H9 (cell line): ENCODE data around the gene SEMA3A. TPM values are rescaled to one million over a fixed set of nuclear protein-coding genes. Genes with fewer than 3 reads are reported as not detected.

ENCODE experiments used
- DNase-seq: peaks from one replicate; pipeline ENCODE4 v3.0.0-alpha.2; 2017
- H2AFZ ChIP-seq: one replicate; pipeline ENCODE4 v1.6.1; 2013; ENCODE audit warnings: mild to moderate bottlenecking, low read length, control low read depth, moderate library complexity
- H2AK5ac ChIP-seq: 2 replicates; pipeline ENCODE4 v1.6.1; 2013; ENCODE audit warnings: low read length, control low read depth, mixed read lengths; ENCODE audit not compliant: insufficient read length
- H2BK120ac ChIP-seq: one replicate; pipeline ENCODE4 v1.6.1; 2013; ENCODE audit warnings: low read depth, mild to moderate bottlenecking, low read length, control low read depth, inconsistent platforms; ENCODE audit not compliant: poor library complexity, severe bottlenecking
- H2BK12ac ChIP-seq: 2 replicates; pipeline ENCODE4 v1.6.1; 2013; ENCODE audit warnings: low read length, control low read depth, mixed read lengths, low read depth; ENCODE audit not compliant: insufficient read length
- H2BK15ac ChIP-seq: 2 replicates; pipeline ENCODE4 v1.6.1; 2013; ENCODE audit warnings: low read depth, low read length, control low read depth
- H2BK20ac ChIP-seq: one replicate; pipeline ENCODE4 v1.6.1; 2013; ENCODE audit warnings: low read depth, mild to moderate bottlenecking, low read length, control low read depth, inconsistent platforms; ENCODE audit not compliant: poor library complexity, severe bottlenecking
- H2BK5ac ChIP-seq: 2 replicates; pipeline ENCODE4 v1.6.1; 2013; ENCODE audit warnings: low read length, control low read depth, mixed read lengths; ENCODE audit not compliant: insufficient read length
- H3K14ac ChIP-seq: 2 replicates; pipeline ENCODE4 v1.6.1; 2013; ENCODE audit warnings: low read length, control low read depth; ENCODE audit not compliant: insufficient read depth
- H3K18ac ChIP-seq: 2 replicates; pipeline ENCODE4 v1.6.1; 2013; ENCODE audit warnings: low read depth, mild to moderate bottlenecking, mixed read lengths, low read length, control low read depth; ENCODE audit not compliant: insufficient read length
- H3K23ac ChIP-seq: 2 replicates; pipeline ENCODE4 v1.6.1; 2013; ENCODE audit warnings: low read length, control low read depth, mixed read lengths, low read depth; ENCODE audit not compliant: insufficient read length
- H3K23me2 ChIP-seq: 2 replicates; pipeline ENCODE4 v1.6.1; 2013; ENCODE audit warnings: low read depth, mild to moderate bottlenecking, mixed read lengths, low read length, control low read depth; ENCODE audit not compliant: insufficient read length, poor library complexity, severe bottlenecking
- H3K27ac ChIP-seq: 2 replicates; pipeline ENCODE4 v1.5.1; 2013; ENCODE audit warnings: low read length, control low read depth, mixed read lengths, low read depth; ENCODE audit not compliant: insufficient read length
- H3K27me3 ChIP-seq: 2 replicates; pipeline ENCODE4 v1.6.1; 2013; ENCODE audit warnings: low read length, control low read depth, inconsistent platforms; ENCODE audit not compliant: insufficient read depth
- H3K4ac ChIP-seq: 2 replicates; pipeline ENCODE4 v1.6.1; 2013; ENCODE audit warnings: low read depth, mild to moderate bottlenecking, control low read depth, inconsistent platforms, low read length, moderate library complexity
- H3K4me1 ChIP-seq: 2 replicates; pipeline ENCODE4 v1.6.1; 2013; ENCODE audit warnings: low read length, control low read depth, inconsistent platforms; ENCODE audit not compliant: insufficient read depth
- H3K4me2 ChIP-seq: 2 replicates; pipeline ENCODE4 v1.6.1; 2013; ENCODE audit warnings: low read length, control low read depth, mixed read lengths; ENCODE audit not compliant: insufficient read length, insufficient read depth
- H3K56ac ChIP-seq: 2 replicates; pipeline ENCODE4 v1.6.1; 2013; ENCODE audit warnings: low read depth, mild to moderate bottlenecking, mixed read lengths, low read length, control low read depth; ENCODE audit not compliant: insufficient read length
- H3K79me1 ChIP-seq: 2 replicates; pipeline ENCODE4 v1.6.1; 2013; ENCODE audit warnings: low read depth, mild to moderate bottlenecking, moderate library complexity, low read length, control low read depth, inconsistent platforms; ENCODE audit not compliant: insufficient read depth, poor library complexity, severe bottlenecking
- H3K79me2 ChIP-seq: 2 replicates; pipeline ENCODE4 v1.6.1; 2013; ENCODE audit warnings: low read length, control low read depth, inconsistent platforms; ENCODE audit not compliant: insufficient read depth
- H3K9ac ChIP-seq: 2 replicates; pipeline ENCODE4 v1.6.1; 2013; ENCODE audit warnings: low read length, control low read depth, mixed read lengths; ENCODE audit not compliant: insufficient read length; ENCODE audit errors: extremely low read depth
- H3K9me3 ChIP-seq: one replicate; pipeline ENCODE4 v1.6.1; 2013; ENCODE audit warnings: low read depth, low read length, inconsistent platforms; ENCODE audit not compliant: control insufficient read depth
- H3T11ph ChIP-seq: one replicate; pipeline ENCODE4 v1.6.1; 2013; ENCODE audit warnings: mild to moderate bottlenecking, low read length, control low read depth, inconsistent platforms
- H4K20me1 ChIP-seq: one replicate; pipeline ENCODE4 v1.6.1; 2013; ENCODE audit not compliant: control insufficient read depth, insufficient read length, insufficient read depth
- H4K5ac ChIP-seq: 2 replicates; pipeline ENCODE4 v1.6.1; 2013; ENCODE audit warnings: low read depth, mild to moderate bottlenecking, mixed read lengths, low read length, control low read depth; ENCODE audit not compliant: insufficient read length
- H4K8ac ChIP-seq: replicated peaks from 2 replicates; pipeline ENCODE4 v1.6.1; 2013; ENCODE audit warnings: low read length, control low read depth, mixed read lengths, low read depth; ENCODE audit not compliant: insufficient read length
- H4K91ac ChIP-seq: 2 replicates; pipeline ENCODE4 v1.6.1; 2013; ENCODE audit warnings: low read depth, mild to moderate bottlenecking, moderate library complexity, mixed read lengths, low read length, control low read depth; ENCODE audit not compliant: insufficient read length
- H3K27ac Mint-ChIP-seq, 3 experiments: 2 replicates in 2 of 3; 3 replicates in 1 of 3; pipeline ENCODE4 v1.8.0; 2020 to 2021; ENCODE audit warnings: mixed read lengths in 3 of 3, mild to moderate bottlenecking in 1 of 3, moderate library complexity in 1 of 3
- H3K27me3 Mint-ChIP-seq: 2 replicates; pipeline ENCODE4 v1.8.0; 2021; ENCODE audit warnings: low read depth, mild to moderate bottlenecking, moderate library complexity, mixed read lengths
- H3K36me3 Mint-ChIP-seq, 3 experiments: 2 replicates in 2 of 3; 3 replicates in 1 of 3; pipeline ENCODE4 v1.8.0; 2020 to 2021; ENCODE audit warnings: low read depth in 3 of 3, mixed read lengths in 3 of 3; ENCODE audit not compliant: insufficient read depth in 1 of 3
- H3K4me1 Mint-ChIP-seq, 2 experiments: 2 replicates each; pipeline ENCODE4 v1.8.0; 2020; ENCODE audit warnings: mixed read lengths in 2 of 2
- H3K4me3 Mint-ChIP-seq, 2 experiments: 2 replicates in 1 of 2; 3 replicates in 1 of 2; pipeline ENCODE4 v1.8.0; 2020 to 2021; ENCODE audit warnings: mild to moderate bottlenecking in 2 of 2, mixed read lengths in 2 of 2, moderate library complexity in 1 of 2
- H3K9me3 Mint-ChIP-seq, 2 experiments: 2 replicates in 1 of 2; 3 replicates in 1 of 2; pipeline ENCODE4 v1.8.0; 2020; ENCODE audit warnings: mild to moderate bottlenecking in 2 of 2, mixed read lengths in 2 of 2, moderate library complexity in 1 of 2
- WGBS: extraction: QIAGEN DNeasy Blood & Tissue Kit; methylation state at CpG from one replicate; pipeline ENCODE4 v1.1.7; 2013; ENCODE audit warnings: missing lambda C conversion rate, low lambda C conversion rate, mixed read lengths; ENCODE audit not compliant: insufficient read length; ENCODE audit errors: extremely low coverage; 5-methylcytosine and 5-hydroxymethylcytosine counted together
- total RNA-seq: library from RNA; stranded (reverse); gene quantifications from 2 replicates; pipeline ENCODE4 v1.2.1, GENCODE V29; 2021
- TF ChIP-seq, protein P1 (sequence below): fragments of 200-600 bp; sonication (generic); conservative IDR thresholded peaks from 3 replicates; pipeline ENCODE4 v1.8.0; 2021; ENCODE audit warnings: antibody characterized with exemption, mild to moderate bottlenecking

SEMA3A gene
- total RNA-seq, 1 experiment from 2014 or later: 60.0 TPM

DNA sequence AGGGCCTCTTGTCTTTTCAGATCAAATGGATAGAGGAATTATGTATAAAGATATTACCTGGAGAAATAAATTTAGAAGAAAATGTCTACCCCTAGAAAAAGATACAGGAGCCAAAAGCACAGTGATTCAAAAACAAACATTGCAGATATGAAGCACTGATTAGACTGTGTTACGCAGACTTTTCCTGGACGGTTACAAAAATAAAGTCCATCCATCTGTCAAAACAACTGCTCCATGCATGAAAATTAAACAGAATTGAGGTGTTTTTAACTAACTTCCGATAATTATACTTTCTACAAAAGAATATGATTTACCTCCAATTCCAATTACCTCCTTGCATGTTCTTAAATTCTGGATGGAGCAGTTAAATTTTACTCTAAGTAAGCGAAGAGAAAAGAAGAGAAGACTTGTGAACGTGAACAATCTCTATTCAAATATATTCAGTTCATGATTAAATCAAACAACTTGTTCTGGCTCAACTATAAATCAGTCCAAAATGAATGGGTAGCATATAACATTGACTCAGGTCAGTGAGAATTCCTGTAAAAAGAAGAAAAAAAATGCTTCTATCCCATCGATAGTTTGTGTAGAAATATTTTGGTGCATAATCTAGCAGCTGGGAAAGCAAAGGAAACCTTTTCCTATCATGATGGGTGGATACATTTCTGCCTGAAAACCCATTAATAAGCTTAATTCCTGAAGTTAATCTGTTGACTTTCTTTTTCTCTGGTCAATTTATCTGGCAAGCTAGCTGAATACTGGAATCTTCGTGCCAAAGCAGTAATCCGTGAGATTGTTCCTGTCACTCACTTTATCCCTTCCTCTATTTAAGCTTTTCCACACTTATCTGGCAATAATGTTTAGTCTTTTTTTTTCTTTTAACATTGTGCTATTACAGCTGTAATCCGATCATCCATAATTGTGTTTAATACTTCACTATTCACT, 80.4 kb downstream of the SEMA3A start:
- no peaks in the 10 kb centered on the region for H3K27me3 ChIP-seq
- peak overlapping the region in 2 of 3 experiments; percentile 63 to 88; a peak in 5 of 7 replicates for H3K27ac Mint-ChIP-seq
- peaks cover 72 to 74% of the 10 kb centered on the region in 2 experiments for H3K4me1 Mint-ChIP-seq
- H2BK20ac ChIP-seq: no peak overlapping the region
- H3K56ac ChIP-seq: no peak overlapping the region
- H4K5ac ChIP-seq: no peak overlapping the region
- H2BK5ac ChIP-seq: no peak overlapping the region
- no peak overlapping the region for H3K23ac ChIP-seq
- WGBS: no CpG with 5 or more reads among the region's 9 CpGs
- H3K4me3 Mint-ChIP-seq: no peak overlapping the region
- H3K79me1 ChIP-seq: no peaks in the 10 kb centered on the region
- H3K79me2 ChIP-seq: no peaks in the 10 kb centered on the region
- DNase-seq: no peak
- H3K9ac ChIP-seq: no peak overlapping the region
- no peaks in the 10 kb centered on the region for H4K20me1 ChIP-seq
- no peak overlapping the region for H4K91ac ChIP-seq
- H2BK120ac ChIP-seq: no peak overlapping the region
- H3K4me1 ChIP-seq: peaks cover 7% of the 10 kb centered on the region; the same call in 1 of the 2 replicates
- H2AFZ ChIP-seq: no peak overlapping the region
- no peak overlapping the region for H3K14ac ChIP-seq
- TF ChIP-seq, protein P1, sequence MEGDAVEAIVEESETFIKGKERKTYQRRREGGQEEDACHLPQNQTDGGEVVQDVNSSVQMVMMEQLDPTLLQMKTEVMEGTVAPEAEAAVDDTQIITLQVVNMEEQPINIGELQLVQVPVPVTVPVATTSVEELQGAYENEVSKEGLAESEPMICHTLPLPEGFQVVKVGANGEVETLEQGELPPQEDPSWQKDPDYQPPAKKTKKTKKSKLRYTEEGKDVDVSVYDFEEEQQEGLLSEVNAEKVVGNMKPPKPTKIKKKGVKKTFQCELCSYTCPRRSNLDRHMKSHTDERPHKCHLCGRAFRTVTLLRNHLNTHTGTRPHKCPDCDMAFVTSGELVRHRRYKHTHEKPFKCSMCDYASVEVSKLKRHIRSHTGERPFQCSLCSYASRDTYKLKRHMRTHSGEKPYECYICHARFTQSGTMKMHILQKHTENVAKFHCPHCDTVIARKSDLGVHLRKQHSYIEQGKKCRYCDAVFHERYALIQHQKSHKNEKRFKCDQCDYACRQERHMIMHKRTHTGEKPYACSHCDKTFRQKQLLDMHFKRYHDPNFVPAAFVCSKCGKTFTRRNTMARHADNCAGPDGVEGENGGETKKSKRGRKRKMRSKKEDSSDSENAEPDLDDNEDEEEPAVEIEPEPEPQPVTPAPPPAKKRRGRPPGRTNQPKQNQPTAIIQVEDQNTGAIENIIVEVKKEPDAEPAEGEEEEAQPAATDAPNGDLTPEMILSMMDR: no peak
- H2AK5ac ChIP-seq: no peak overlapping the region
- H3K36me3 Mint-ChIP-seq: peaks cover 2 to 4% (median 2%) of the 10 kb centered on the region in 3 experiments; a peak in 4 of 7 replicates
- no peak overlapping the region for H4K8ac ChIP-seq
- no peak overlapping the region for H2BK15ac ChIP-seq
- H3K27ac ChIP-seq: no peak overlapping the region
- no peak overlapping the region for H3K4ac ChIP-seq
- no peaks in the 10 kb centered on the region for H3K9me3 ChIP-seq
- H3K27me3 Mint-ChIP-seq: no peaks in the 10 kb centered on the region
- H3K4me2 ChIP-seq: no peak overlapping the region
- H3T11ph ChIP-seq: no peak overlapping the region
- no peaks in the 10 kb centered on the region for H3K23me2 ChIP-seq
- no peak overlapping the region for H3K18ac ChIP-seq
- no peak overlapping the region for H2BK12ac ChIP-seq
- no peaks in the 10 kb centered on the region for H3K9me3 Mint-ChIP-seq
